GM18907 (cell line): ENCODE measurements around the gene PROK2.

Experiments
- ATAC-seq: cut with Tn5 transposase; IDR thresholded peaks from one replicate; pipeline ENCODE4 v1.9.1; 2021; ENCODE audit warnings: mild to moderate bottlenecking, moderate library complexity; ENCODE audit not compliant: unreplicated experiment

The PROK2 gene

GRCh38 chr3:71751602-71752001, 33.3 kb downstream of the PROK2 start:
- no peak for ATAC-seq

- ATAC-seq, result no peak
These were observed 40.2 kb downstream of the PROK2 start for GRCh38 chr3:71744738-71745137.

GRCh38 chr3:71742621-71743020, 42.3 kb downstream of the PROK2 start:
- ATAC-seq, result no peak

GRCh38 chr3:71734881-71735280, 50.1 kb downstream of the PROK2 start:
- no peak for ATAC-seq

DNA sequence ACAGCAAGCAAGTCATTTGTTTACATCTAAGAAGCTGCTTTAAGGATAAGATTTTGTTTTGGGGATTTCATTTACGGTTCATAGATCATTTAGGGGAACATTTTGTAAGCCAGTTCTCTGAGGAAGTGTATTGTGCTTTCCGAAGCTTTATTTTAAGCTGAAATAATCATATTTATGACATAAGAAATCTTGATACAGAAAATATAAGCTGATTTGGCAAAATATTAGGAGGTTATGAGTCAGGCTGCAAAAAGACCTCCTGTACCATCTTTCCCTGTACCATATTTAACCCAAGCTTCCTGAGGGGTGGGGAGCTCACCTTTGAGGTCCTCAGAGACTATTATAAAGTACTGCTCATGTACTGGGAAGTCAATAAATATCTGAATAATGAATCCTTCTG, 51.6 kb downstream of the PROK2 start:
- ATAC-seq, result no peak

- no peak for ATAC-seq
These were observed 52.3 kb downstream of the PROK2 start for GRCh38 chr3:71732637-71733036.

GRCh38 chr3:71728632-71729342, 56.2 kb downstream of the PROK2 start:
- no peak for ATAC-seq

DNA sequence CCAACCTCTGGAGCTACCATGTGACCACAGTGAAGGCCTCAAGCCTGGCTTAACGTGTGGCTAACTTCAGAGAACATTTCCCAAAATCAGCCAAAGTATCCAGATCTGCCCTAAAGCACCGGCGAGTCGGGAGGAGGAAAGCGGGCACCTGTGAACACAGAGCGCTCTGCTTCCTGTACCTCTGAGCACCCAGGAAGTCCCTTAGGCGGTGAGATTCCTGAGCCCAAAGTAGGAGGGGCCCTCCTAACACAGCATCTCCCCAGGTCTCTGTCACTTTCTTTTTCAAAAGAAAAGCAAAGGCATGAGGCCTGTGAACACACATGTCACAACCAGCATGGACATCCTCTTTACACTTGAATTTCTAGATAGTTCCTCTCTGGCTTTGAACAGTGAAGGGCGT, 58.8 kb downstream of the PROK2 start:
- no peak for ATAC-seq

DNA sequence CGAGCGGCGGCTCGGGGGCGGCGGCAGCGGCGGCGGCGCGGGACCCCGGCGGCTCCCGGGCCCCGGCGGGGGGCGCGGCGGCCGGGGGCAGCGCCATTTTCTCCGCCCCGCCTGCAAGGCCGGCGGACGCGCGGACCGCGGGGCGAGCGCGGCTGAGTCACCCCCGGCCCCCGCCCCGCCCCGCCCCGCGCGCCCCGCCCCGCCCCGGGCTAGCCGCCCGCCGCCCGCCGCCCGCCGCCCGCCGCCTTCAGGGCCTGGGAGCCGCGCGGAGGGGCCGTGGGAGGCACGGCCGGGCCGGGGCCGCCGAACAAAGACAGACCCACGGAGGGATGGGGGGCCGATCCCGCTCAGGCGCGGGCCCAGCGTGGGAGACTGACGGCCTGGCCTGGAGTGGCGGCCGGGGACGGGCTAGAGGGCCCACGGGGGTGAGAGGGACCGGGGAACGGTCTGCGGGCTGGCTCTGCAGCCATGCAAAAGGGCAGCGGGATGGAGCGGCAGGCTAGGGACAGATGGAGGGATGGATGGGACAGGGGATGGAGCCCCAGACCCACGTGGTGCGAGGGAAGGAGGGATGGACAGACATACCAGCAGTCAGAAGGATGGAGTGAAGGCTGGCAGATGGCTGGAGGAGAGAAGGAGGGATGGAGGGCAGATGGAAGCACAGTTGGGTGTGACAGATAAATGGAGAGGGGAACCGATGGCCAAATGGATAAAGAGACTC, 59.5 kb downstream of the PROK2 start, which contains the start of gene EIF4E3:
EIF4E3 (minus strand) TSS at position 132 of the 721 bp plus-strand sequence; CDS start at position 97, 35 bp downstream.
- peak; percentile 71 for ATAC-seq

GRCh38 chr3:71724584-71725270, 60.2 kb downstream of the PROK2 start:
- ATAC-seq, result peak; percentile 59

- ATAC-seq, result no peak
These were observed 60.8 kb downstream of the PROK2 start for GRCh38 chr3:71724171-71724453.

GRCh38 chr3:71723452-71724170, 61.3 kb downstream of the PROK2 start:
- peak; percentile 46 for ATAC-seq

GRCh38 chr3:71722693-71723092, 62.3 kb downstream of the PROK2 start:
- no peak for ATAC-seq
